GM18873 (cell line): ENCODE data around the gene PRORP.
"Not testable (repeated sequence)": the region's sequence is repeated elsewhere in the genome, so short reads cannot be mapped to it uniquely, and the experiment has no call there.

Source experiments
- ATAC-seq: cut with Tn5 transposase; IDR thresholded peaks from one replicate; pipeline ENCODE4 v1.9.1; 2021; ENCODE audit warnings: mild to moderate bottlenecking, moderate library complexity, moderate number of reproducible peaks; ENCODE audit not compliant: unreplicated experiment, low FRiP score

The PRORP gene

GRCh38 chr14:35121887-35122695 is at the start of gene PRORP, which contains the start of gene PPP2R3C:
Gene PRORP (plus strand): TSS chr14:35122552. CDS start chr14:35123246, 694 bp downstream.
Gene PPP2R3C (minus strand): TSS chr14:35121990. CDS start chr14:35121959, 31 bp downstream.
- ATAC-seq: peak; percentile 76

DNA sequence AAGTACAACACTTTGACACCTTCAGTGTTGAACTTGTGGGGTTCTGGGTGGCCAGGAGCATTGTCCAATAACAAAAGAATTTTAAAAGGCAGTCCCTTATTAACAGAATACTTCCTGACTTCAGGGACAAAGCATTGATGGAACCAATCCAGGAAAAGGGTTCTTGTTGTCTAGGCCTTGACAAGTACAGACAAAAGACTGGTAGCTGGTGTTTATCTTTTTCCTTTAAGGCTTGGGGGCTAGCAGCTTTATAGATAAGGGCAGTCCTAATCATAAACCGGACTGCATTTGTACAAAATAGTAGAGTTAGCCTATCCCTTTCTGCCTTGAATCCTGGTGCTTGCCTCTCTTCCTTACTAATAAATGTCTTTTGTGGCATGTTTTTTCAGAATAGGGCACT is 48.9 kb upstream of the PRORP start:
- ATAC-seq: no peak

DNA sequence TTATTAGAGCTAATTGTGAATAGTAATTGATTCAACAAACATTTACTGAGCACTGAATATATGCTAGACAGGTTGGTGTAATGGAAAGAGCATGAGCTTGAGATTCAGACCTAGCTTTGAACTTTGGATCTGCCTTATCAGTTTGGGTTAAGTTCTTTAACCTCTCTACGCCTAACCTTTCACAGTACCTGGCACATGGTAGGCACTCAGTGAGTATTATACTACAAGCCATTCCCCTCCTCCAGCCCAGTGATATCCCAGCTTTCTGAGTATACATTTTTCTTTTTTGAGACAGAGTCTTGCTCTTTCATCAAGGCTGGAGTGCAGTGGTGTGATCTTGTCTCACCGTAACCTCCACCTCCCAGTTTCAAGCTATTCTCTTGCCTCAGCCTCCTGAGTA is 44.3 kb upstream of the PRORP start:
- ATAC-seq: no peak

- no peak for ATAC-seq
Measured at GRCh38 chr14:35079742-35080141, 42.6 kb upstream of the PRORP start.

- ATAC-seq: no peak
Measured at GRCh38 chr14:35083530-35084150, 38.7 kb upstream of the PRORP start.

DNA sequence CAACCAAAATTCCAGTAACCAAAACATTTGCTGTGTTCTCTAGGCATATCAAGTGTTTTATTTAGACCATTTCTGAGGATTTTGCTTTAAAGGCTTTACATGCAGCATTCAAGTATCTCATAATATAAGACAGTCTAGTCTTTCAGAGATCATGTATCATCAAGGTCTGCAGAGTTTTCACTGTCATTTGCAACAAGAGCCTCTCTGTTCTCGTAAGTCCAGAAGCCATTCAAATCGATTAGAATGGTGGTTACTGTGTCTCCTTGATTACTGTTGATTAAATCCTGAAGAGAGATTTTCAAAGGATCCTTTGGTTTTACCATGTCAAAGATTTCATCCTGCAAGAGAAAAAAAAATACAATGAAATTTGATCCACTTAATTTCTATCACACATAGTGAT is 36.9 kb upstream of the PRORP start:
- ATAC-seq: no peak

DNA sequence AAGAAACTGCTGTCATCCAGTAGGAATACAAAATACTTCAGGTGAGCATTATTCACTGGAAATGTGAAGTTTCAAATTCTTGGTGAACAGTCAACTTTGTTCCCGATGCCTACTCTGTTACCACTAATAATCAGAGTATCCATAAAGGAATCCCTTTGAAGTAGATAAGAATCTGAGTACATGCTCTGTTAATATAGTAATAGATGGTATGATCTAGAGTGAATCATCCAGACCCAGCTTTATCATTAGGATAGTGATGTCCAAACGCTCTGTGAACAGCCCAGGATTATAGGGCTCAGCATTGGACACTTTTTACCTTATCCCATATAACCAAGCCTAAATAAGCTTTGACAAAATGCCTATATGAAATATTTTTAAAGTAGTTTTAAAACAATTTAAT is 33.8 kb upstream of the PRORP start:
- no peak for ATAC-seq

- not testable (repeated sequence) for ATAC-seq
Measured at GRCh38 chr14:35094645-35095044, 27.7 kb upstream of the PRORP start.

GRCh38 chr14:35107866-35108265 is 14.5 kb upstream of the PRORP start:
- no peak for ATAC-seq

- ATAC-seq: no peak
Measured at GRCh38 chr14:35112641-35113040, 9.7 kb upstream of the PRORP start.

GRCh38 chr14:35113308-35113950 is 8.9 kb upstream of the PRORP start:
- ATAC-seq: no peak

GRCh38 chr14:35114036-35114435 is 8.3 kb upstream of the PRORP start:
- no peak for ATAC-seq

DNA sequence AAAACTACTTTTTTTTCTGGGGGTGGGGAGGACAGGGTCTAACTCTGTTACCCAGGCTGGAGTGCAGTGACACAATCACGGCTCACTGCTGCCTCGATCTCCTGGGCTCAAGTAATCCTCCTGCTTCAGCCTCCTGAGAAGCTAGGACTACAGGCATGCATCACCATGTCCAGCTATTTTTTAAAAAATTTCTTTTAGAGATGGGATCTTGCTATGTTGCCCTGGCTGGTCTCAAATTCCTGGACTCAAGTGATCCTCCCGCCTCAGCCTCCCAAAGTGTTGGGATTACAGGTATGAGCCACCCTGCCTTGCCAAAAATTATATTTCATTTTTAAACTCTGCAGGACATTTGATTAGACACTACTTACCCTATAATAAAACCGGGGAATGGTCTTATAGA is 6.1 kb upstream of the PRORP start:
- no peak for ATAC-seq

GRCh38 chr14:35117112-35117511 is 5.2 kb upstream of the PRORP start:
- no peak for ATAC-seq

DNA sequence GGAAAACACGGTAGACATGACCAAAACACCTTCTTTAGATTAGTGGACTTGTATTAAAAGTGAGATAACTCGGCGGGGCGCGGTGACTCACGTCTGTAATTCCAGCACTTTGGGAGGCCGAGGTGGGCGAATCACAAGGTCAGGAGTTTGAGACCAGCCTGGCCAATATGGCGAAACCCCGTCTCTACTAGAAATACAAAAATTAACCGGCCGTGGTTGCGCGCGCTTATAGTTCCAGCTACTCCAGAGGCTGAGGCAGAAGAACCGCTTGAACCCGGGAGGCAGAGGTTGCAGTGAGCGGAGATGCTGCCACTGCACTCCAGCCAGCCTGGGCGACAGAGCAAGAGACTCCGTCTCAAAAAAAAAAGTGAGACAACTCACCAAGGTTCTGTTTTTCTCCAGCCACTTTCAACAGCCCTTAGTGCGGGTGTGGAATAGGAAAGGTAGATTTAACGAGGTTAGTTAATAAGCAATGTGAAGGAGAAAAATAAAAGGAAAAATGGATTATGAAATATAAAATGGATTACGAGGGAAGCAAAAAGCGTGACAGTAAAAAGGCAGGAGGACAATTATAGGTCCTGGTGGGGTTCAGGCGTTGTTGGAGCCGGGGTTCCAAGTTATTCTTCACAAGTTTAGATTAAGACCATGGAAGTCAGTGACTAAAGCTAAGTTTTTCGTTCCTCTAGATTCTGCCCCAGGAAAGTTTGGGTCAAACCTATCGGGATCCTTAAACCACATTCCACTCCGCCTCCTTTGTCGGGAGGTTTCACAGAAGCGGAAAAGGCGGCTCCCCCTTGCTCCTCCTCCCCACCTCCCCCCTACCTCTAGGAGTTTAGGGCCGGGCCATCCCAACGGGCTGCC is 1.1 kb upstream of the PRORP start:
- ATAC-seq: no peak

DNA sequence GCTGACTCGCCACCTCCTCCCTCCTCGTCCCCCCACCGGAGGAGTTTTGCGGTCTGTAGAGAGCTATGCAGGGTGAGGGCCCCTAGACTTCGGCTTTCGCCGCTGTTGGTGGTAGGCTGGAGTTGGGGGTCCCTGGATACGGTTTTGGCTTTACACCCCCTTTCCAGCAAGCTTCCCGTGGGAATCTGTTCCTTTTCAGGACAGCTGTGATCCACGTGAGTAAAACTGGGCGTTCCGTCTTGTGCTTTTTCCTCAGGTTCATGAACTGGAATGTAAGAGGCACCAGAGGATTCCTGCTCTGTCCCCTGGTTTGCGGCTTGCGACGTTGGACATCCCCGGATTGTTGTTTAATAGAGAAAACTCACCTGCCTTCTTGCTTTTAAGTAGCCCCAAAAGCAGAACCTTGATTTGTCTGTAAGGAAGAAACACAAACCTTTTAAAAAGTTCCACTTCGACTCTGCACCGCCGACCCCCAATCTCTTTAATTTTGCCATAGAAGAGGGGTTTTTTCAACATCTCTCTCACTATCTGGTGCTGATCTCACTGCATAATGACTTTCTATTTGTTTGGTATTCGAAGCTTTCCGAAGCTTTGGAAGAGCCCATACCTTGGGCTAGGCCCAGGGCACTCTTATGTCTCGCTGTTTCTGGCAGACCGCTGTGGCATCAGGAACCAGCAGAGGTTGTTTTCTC is 490 bp downstream of the PRORP start:
- no peak for ATAC-seq

DNA sequence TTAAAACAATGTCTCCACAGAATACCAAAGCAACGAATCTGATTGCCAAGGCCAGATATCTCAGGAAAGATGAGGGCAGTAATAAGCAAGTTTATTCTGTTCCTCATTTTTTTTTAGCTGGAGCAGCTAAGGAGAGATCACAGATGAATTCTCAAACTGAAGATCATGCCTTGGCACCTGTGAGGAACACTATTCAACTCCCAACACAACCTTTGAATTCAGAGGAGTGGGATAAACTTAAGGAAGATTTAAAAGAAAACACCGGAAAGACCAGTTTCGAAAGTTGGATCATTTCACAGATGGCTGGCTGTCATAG is 994 bp downstream of the PRORP start:
- no peak for ATAC-seq

- ATAC-seq: no peak
Measured at GRCh38 chr14:35124127-35124526, 1.8 kb downstream of the PRORP start.

- ATAC-seq: no peak
Measured at GRCh38 chr14:35133542-35134328, 11.4 kb downstream of the PRORP start.
